HEK293 (cell line): Measurements from ENCODE around the gene MAPK11.

Experiments used
- CTCF ChIA-PET: fragments of 350-600 bp; formaldehyde crosslinking; extraction: SDS; loops from one replicate; lab custom pipeline; 2021; ENCODE audit warnings: antibody characterized with exemption; lab: Yijun Ruan, JAX
- POLR2A ChIA-PET: fragments of 300-600 bp; formaldehyde crosslinking; extraction: SDS; loops from one replicate; lab custom pipeline; 2020; ENCODE audit warnings: antibody characterized with exemption, inconsistent platforms; lab: Yijun Ruan, JAX
- H3K27ac ChIP-seq: fragments of 200-500 bp; sonication (Bioruptor generic); 2 replicates; pipeline ENCODE4 v1.5.1; 2014; ENCODE audit warnings: low read depth, low read length, control low read depth, inconsistent platforms; ENCODE audit errors: extremely low read depth
- H3K36me3 ChIP-seq, 2 experiments: fragments of 200-500 bp in 1 of 2; sonication (Bioruptor generic) in 1 of 2; 1 replicate in 1 of 2; 2 replicates in 1 of 2; pipeline ENCODE4 v1.5.1; 2014 to 2017; ENCODE audit warnings: inconsistent platforms in 2 of 2, low read length in 2 of 2; ENCODE audit not compliant: control insufficient read depth in 2 of 2, insufficient read depth in 1 of 2
- H3K4me1 ChIP-seq: fragments of 200-500 bp; sonication (Bioruptor generic); 2 replicates; pipeline ENCODE4 v1.5.1; 2014; ENCODE audit warnings: mild to moderate bottlenecking, low read length, inconsistent platforms; ENCODE audit not compliant: control insufficient read depth, insufficient read depth
- H3K4me3 ChIP-seq: 2 replicates; pipeline ENCODE4 v1.5.1; 2011; ENCODE audit warnings: low read depth, mild to moderate bottlenecking, control low read depth, low read length, moderate library complexity
- H3K9me3 ChIP-seq: fragments of 200-500 bp; sonication (Bioruptor generic); 2 replicates; pipeline ENCODE4 v1.5.1; 2014; ENCODE audit warnings: low read depth, low read length, inconsistent platforms; ENCODE audit not compliant: control insufficient read depth, insufficient read depth
- AEBP2 ChIP-seq: fragments of 450-650 bp; formaldehyde crosslinking; IDR thresholded peaks from 2 replicates; pipeline ENCODE4 v1.5.1; 2016; ENCODE audit warnings: missing biosample characterization, missing genetic modification characterization, borderline replicate concordance
- ATF2 ChIP-seq: fragments of 450-650 bp; formaldehyde crosslinking; IDR thresholded peaks from 2 replicates; pipeline ENCODE4 v1.5.1; 2016; ENCODE audit warnings: missing biosample characterization, missing genetic modification characterization, low read depth
- BCL11B ChIP-seq: fragments of 450-650 bp; formaldehyde crosslinking; IDR thresholded peaks from 2 replicates; pipeline ENCODE4 v1.5.1; 2016; ENCODE audit warnings: low read depth, missing biosample characterization, missing genetic modification characterization
- INSM2 ChIP-seq: fragments of 450-650 bp; formaldehyde crosslinking; IDR thresholded peaks from 2 replicates; pipeline ENCODE4 v1.5.1; 2016; ENCODE audit warnings: missing biosample characterization, missing genetic modification characterization
- KLF10 ChIP-seq: fragments of 450-650 bp; IDR thresholded peaks from 2 replicates; pipeline ENCODE4 v1.5.1; 2018; ENCODE audit warnings: missing biosample characterization, mild to moderate bottlenecking, missing genetic modification characterization
- MYNN ChIP-seq: fragments of 450-650 bp; formaldehyde crosslinking; IDR thresholded peaks from 2 replicates; pipeline ENCODE4 v1.5.1; 2016; ENCODE audit warnings: missing biosample characterization, missing genetic modification characterization, borderline replicate concordance
- OSR2 ChIP-seq: fragments of 450-650 bp; formaldehyde crosslinking; IDR thresholded peaks from 2 replicates; pipeline ENCODE4 v1.5.1; 2016; ENCODE audit warnings: missing biosample characterization, missing genetic modification characterization
- SP2 ChIP-seq: fragments of 450-650 bp; formaldehyde crosslinking; IDR thresholded peaks from 2 replicates; pipeline ENCODE4 v1.5.1; 2016; ENCODE audit warnings: missing biosample characterization, missing genetic modification characterization
- ZFP37 ChIP-seq: fragments of 450-650 bp; formaldehyde crosslinking; IDR thresholded peaks from 2 replicates; pipeline ENCODE4 v1.5.1; 2016; ENCODE audit warnings: missing biosample characterization, missing genetic modification characterization
- ZNF302 ChIP-seq: fragments of 450-650 bp; formaldehyde crosslinking; IDR thresholded peaks from 2 replicates; pipeline ENCODE4 v1.5.1; 2016; ENCODE audit warnings: missing biosample characterization, missing genetic modification characterization, low read depth
- ZNF341 ChIP-seq: fragments of 450-650 bp; formaldehyde crosslinking; IDR thresholded peaks from 2 replicates; pipeline ENCODE4; 2016; ENCODE audit warnings: low read depth, missing biosample characterization, missing genetic modification characterization
- ZNF423 ChIP-seq: fragments of 450-650 bp; formaldehyde crosslinking; IDR thresholded peaks from 2 replicates; pipeline ENCODE4 v1.5.1; 2016; ENCODE audit warnings: missing biosample characterization, missing genetic modification characterization
- ZNF837 ChIP-seq: fragments of 450-650 bp; formaldehyde crosslinking; IDR thresholded peaks from 2 replicates; pipeline ENCODE4 v1.5.1; 2016; ENCODE audit warnings: missing biosample characterization, missing genetic modification characterization
- TF ChIP-seq, protein P1 (sequence below): fragments of 450-650 bp; formaldehyde crosslinking; conservative IDR thresholded peaks from 2 replicates; pipeline ENCODE4 v1.5.1; 2016; ENCODE audit warnings: low read depth, missing biosample characterization, missing genetic modification characterization
- TF ChIP-seq, protein P2 (sequence below): fragments of 450-650 bp; formaldehyde crosslinking; IDR thresholded peaks from 2 replicates; pipeline ENCODE4 v1.5.1; 2016; ENCODE audit warnings: missing biosample characterization, missing genetic modification characterization
- TF ChIP-seq, protein P3 (sequence below): fragments of 450-650 bp; formaldehyde crosslinking; IDR thresholded peaks from 2 replicates; pipeline ENCODE4 v1.5.1; 2016; ENCODE audit warnings: missing biosample characterization, missing genetic modification characterization
- TF ChIP-seq, protein P4 (sequence below): fragments of 450-650 bp; formaldehyde crosslinking; IDR thresholded peaks from 2 replicates; pipeline ENCODE4 v1.5.1; 2016; ENCODE audit warnings: missing biosample characterization, missing genetic modification characterization

MAPK11 gene

GRCh38 chr22:50243685-50244419, 26.3 kb downstream of the MAPK11 start (continued):
- no peak for TF ChIP-seq ATF2
- TF ChIP-seq, protein P1, sequence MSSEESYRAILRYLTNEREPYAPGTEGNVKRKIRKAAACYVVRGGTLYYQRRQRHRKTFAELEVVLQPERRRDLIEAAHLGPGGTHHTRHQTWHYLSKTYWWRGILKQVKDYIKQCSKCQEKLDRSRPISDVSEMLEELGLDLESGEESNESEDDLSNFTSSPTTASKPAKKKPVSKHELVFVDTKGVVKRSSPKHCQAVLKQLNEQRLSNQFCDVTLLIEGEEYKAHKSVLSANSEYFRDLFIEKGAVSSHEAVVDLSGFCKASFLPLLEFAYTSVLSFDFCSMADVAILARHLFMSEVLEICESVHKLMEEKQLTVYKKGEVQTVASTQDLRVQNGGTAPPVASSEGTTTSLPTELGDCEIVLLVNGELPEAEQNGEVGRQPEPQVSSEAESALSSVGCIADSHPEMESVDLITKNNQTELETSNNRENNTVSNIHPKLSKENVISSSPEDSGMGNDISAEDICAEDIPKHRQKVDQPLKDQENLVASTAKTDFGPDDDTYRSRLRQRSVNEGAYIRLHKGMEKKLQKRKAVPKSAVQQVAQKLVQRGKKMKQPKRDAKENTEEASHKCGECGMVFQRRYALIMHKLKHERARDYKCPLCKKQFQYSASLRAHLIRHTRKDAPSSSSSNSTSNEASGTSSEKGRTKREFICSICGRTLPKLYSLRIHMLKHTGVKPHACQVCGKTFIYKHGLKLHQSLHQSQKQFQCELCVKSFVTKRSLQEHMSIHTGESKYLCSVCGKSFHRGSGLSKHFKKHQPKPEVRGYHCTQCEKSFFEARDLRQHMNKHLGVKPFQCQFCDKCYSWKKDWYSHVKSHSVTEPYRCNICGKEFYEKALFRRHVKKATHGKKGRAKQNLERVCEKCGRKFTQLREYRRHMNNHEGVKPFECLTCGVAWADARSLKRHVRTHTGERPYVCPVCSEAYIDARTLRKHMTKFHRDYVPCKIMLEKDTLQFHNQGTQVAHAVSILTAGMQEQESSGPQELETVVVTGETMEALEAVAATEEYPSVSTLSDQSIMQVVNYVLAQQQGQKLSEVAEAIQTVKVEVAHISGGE (tag by site-specific recombination), result peak; percentile 76
- TF ChIP-seq, protein P2, sequence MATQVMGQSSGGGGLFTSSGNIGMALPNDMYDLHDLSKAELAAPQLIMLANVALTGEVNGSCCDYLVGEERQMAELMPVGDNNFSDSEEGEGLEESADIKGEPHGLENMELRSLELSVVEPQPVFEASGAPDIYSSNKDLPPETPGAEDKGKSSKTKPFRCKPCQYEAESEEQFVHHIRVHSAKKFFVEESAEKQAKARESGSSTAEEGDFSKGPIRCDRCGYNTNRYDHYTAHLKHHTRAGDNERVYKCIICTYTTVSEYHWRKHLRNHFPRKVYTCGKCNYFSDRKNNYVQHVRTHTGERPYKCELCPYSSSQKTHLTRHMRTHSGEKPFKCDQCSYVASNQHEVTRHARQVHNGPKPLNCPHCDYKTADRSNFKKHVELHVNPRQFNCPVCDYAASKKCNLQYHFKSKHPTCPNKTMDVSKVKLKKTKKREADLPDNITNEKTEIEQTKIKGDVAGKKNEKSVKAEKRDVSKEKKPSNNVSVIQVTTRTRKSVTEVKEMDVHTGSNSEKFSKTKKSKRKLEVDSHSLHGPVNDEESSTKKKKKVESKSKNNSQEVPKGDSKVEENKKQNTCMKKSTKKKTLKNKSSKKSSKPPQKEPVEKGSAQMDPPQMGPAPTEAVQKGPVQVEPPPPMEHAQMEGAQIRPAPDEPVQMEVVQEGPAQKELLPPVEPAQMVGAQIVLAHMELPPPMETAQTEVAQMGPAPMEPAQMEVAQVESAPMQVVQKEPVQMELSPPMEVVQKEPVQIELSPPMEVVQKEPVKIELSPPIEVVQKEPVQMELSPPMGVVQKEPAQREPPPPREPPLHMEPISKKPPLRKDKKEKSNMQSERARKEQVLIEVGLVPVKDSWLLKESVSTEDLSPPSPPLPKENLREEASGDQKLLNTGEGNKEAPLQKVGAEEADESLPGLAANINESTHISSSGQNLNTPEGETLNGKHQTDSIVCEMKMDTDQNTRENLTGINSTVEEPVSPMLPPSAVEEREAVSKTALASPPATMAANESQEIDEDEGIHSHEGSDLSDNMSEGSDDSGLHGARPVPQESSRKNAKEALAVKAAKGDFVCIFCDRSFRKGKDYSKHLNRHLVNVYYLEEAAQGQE (tag by site-specific recombination), result no peak
- no peak for TF ChIP-seq ZNF302 (tag by site-specific recombination)
- TF ChIP-seq SP2 (tag by site-specific recombination), result peak; percentile 28
- TF ChIP-seq, protein P3, sequence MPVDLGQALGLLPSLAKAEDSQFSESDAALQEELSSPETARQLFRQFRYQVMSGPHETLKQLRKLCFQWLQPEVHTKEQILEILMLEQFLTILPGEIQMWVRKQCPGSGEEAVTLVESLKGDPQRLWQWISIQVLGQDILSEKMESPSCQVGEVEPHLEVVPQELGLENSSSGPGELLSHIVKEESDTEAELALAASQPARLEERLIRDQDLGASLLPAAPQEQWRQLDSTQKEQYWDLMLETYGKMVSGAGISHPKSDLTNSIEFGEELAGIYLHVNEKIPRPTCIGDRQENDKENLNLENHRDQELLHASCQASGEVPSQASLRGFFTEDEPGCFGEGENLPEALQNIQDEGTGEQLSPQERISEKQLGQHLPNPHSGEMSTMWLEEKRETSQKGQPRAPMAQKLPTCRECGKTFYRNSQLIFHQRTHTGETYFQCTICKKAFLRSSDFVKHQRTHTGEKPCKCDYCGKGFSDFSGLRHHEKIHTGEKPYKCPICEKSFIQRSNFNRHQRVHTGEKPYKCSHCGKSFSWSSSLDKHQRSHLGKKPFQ (tag by site-specific recombination), result peak; percentile 53; the same call in 1 of the 2 replicates
- no peak for TF ChIP-seq BCL11B (tag by site-specific recombination)
- TF ChIP-seq ZNF837 (tag by site-specific recombination), result no peak

DNA sequence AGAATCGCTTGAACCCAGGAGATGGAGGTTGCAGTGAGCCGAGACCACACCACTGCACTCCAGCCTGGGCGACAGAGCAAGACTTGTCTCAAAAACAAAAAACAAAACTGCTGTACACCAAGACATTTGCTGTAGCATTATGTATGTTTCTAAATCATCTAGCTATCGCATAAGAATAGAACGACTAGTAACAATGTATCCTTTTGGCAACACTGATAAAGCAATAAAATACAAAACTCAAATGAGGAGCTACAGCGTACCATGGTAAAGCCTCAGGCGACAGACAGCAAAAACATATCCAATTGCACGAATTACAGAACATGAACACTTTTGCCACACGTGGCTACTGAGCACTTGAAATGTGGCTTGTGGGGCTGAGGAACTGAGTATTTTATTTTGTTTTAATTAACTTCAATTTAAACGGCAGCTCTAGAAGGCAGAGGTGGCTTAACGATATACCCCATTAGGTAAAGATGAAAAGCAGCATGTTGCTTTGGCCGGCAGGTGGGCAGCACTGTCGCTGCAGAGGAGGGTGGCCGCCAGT, 27.7 kb downstream of the MAPK11 start:
- Histone ChIP-seq H3K9me3 (no peaks in the 10 kb centered on the region), H3K4me3 (peak overlapping the region; percentile 36), H3K36me3 (peaks cover 25 to 49% of the 10 kb centered on the region in 2 experiments; a peak in 2 of 3 replicates), H3K4me1 (peaks cover 3% of the 10 kb centered on the region; the same call in 1 of the 2 replicates), H3K27ac (peak overlapping the region; percentile 0; the same call in 1 of the 2 replicates)
- ChIA-PET CTCF (interaction anchor here (0.6 to 3.6 kb wide), 23 partner anchors 9 to 378 kb away, joined by 3 to 25 read pairs (median 4); partner anchors contain the start of genes HDAC10, PLXNB2 and SCO2), POLR2A (interaction anchor here (0.6 to 2.2 kb wide), 6 partner anchors 10 to 266 kb away, joined by 3 to 7 read pairs (median 4); partner anchors contain the start of genes LMF2, NCAPH2 and PLXNB2)
- TF ChIP-seq AEBP2 (tag by site-specific recombination) (no peak), ZNF423 (tag by site-specific recombination) (no peak), KLF10 (0 out of 2 replicates have a peak, but pooled peaks have one; percentile 28), OSR2 (tag by site-specific recombination) (peak; percentile 82), MYNN (no peak), INSM2 (tag by site-specific recombination) (peak; percentile 44; the same call in 1 of the 2 replicates), ZNF302 (tag by site-specific recombination) (no peak), ZFP37 (tag by site-specific recombination) (no peak), ZNF341 (tag by site-specific recombination) (no peak)
- TF ChIP-seq, protein P4, sequence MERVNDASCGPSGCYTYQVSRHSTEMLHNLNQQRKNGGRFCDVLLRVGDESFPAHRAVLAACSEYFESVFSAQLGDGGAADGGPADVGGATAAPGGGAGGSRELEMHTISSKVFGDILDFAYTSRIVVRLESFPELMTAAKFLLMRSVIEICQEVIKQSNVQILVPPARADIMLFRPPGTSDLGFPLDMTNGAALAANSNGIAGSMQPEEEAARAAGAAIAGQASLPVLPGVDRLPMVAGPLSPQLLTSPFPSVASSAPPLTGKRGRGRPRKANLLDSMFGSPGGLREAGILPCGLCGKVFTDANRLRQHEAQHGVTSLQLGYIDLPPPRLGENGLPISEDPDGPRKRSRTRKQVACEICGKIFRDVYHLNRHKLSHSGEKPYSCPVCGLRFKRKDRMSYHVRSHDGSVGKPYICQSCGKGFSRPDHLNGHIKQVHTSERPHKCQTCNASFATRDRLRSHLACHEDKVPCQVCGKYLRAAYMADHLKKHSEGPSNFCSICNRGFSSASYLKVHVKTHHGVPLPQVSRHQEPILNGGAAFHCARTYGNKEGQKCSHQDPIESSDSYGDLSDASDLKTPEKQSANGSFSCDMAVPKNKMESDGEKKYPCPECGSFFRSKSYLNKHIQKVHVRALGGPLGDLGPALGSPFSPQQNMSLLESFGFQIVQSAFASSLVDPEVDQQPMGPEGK, result peak; percentile 31; the same call in 1 of the 2 replicates
